IPS-11a (cell line): ENCODE results near the gene PGP.
"Not testable (repeated sequence)": the region's sequence is repeated elsewhere in the genome, so short reads cannot be mapped to it uniquely, and the experiment has no call there.

Source experiments
- H3K4me3 ChIP-seq: one replicate; pipeline ENCODE4 v1.5.1; 2013; ENCODE audit warnings: low read depth, low read length, control low read depth

The PGP gene

DNA sequence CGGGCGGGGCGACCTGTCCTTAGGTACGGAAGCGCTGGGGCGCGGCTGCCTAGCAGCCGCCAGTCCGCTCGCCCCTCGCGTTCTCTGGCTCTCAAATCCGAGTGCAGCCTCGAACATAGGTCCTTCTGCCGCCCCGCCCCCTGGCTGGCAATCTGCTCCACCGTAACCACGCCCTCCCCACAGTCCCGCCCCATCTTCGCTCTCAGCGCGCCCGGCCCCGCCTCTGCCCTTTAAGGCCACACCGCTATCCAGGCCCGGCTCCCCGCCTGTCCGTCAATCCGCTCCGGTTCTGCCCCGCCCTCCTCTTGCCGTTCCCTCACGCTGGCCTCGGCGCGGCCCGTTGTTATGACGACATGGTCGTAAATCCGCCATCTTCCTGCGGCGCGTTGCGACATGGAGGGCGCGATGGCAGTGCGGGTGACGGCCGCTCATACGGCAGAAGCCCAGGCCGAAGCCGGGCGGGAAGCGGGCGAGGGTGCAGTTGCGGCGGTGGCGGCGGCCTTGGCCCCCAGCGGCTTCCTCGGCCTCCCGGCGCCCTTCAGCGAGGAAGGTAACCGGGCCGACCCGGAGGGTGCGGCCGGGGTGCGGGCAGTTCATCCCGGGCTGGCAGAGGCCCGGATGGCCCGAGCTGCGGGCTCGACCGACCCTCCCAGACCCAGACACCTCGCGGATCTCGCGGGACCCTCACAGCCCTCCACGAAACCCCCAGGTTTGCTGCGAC is 8.7 kb upstream of the PGP start, which contains the start of gene E4F1:
Gene E4F1, plus strand, starts transcription at position 371 of the 721 bp plus-strand sequence. Its CDS starts 23 bp downstream, at position 394.
- H3K4me3 ChIP-seq: peak within 1 kb of the TSS; percentile 82

GRCh38 chr16:2216330-2216729 is 1.7 kb upstream of the PGP start:
- H3K4me3 ChIP-seq: no peak overlapping the region

DNA sequence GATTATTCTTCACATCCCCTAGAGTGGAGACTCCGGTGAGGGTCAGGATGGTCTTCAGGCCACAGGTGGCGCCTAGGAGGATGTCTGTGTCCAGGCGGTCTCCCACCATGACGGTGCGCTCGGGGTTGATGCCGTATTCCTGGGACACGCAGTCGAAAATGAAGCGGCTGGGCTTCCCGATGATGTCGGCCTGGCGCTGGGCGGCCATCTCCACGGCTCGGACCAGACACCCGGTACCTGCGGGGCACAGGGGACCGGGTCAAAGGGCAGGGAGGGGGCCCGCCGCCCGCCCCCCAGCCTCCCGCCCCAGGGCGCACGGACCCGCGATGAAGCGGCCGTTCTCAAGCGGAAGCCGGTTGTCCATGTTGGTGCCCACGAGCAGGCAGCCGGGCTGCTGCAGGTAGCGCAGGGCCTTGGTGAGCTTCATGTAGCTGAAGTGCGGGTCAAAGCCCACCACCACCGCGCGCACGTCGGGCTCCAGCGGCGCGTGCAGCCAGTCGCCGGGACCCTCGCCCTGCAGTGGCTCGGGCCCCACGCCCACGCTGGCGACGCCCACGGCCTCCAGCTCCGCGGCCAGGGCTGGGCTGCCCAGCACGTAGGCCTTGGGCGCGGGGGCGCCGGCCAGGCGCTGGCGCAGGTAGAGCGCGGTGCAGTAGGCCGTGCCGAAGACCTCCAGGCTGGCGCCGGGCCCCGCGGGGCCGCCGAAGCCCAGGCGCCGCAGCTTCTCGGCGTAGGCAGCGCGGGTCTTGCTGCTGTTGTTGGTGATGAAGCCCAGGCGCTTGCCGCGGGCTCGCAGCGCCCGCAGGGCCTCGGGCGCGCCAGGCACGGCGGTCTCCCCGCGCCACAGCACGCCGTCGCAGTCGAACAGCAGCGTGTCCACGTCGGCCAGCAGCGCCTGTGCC is 572 bp downstream of the PGP start:
- H3K4me3 ChIP-seq: peak overlapping the region; percentile 90

GRCh38 chr16:2212362-2213324 is 2.0 kb downstream of the PGP start:
- no peak overlapping the region for H3K4me3 ChIP-seq

GRCh38 chr16:2211923-2212347 is 2.7 kb downstream of the PGP start:
- no peak overlapping the region for H3K4me3 ChIP-seq

DNA sequence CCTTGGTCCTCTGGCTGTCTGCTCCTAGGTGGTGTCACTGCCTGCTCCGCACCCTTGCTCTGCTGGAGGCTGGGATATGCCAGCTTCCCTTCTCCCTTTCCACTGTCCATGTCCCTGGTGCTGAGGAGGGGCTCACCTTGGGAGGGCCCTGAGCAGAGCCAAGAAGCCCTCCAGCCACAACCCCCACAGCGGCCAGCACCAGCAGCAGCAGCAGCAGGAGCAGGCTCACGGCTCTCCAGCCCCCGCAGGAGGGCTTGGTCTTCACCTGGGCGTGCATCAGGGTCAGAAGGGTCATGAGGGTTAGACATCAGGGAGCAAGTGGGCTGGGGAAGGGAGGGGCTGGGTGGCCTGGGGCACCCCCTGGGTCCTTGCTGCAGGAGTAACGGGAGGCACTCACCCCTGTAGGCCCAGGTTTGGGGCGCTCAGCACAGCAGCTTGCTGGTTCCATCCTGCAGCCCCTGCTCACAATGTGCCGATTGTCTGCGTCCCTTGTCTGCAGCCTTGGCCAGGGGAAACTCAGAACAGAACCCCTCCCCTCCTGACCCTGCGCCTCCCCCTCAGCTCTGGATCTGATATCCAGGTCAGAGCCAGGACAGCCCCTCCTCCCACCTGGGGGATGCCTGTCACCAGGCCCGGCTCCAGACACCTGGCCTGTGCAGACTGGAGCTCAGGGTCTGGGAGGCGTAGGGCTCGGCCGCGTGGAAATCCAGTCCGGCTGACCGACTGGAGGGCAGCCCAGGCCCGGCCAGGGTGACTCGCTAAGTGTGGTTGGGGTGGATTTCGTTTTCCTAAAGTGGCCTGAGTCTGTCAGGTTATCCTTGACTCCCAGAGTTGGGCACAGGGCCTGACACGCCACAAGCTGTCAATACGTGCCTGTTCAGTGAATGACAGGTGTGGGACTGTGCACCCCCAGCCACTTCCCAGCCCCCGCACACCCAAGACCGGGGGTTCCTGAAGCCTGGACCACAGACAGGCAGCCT is 4.0 kb downstream of the PGP start, which contains the start of gene BRICD5:
Gene BRICD5, minus strand, starts transcription at position 478 of the 980 bp plus-strand sequence. Its CDS starts 30 bp downstream, at position 448.
- H3K4me3 ChIP-seq: no peak within 1 kb of the TSS

DNA sequence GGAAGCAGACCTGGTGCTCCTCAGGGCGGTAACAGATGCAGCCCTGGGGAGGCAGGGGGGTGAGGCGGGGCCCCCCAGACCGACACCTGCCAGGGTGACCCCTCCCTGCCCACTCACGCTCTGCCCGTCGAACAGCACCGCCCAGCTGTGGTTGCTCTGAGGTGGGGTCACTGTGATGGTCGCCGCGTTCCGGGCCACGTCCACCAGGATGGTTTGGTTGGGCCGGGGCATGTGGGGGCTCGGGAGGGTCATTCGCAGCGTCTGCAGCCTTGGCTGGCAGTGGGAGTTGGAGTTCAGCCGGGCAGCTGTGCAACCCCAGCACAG is 4.7 kb downstream of the PGP start:
- H3K4me3 ChIP-seq: no peak overlapping the region

DNA sequence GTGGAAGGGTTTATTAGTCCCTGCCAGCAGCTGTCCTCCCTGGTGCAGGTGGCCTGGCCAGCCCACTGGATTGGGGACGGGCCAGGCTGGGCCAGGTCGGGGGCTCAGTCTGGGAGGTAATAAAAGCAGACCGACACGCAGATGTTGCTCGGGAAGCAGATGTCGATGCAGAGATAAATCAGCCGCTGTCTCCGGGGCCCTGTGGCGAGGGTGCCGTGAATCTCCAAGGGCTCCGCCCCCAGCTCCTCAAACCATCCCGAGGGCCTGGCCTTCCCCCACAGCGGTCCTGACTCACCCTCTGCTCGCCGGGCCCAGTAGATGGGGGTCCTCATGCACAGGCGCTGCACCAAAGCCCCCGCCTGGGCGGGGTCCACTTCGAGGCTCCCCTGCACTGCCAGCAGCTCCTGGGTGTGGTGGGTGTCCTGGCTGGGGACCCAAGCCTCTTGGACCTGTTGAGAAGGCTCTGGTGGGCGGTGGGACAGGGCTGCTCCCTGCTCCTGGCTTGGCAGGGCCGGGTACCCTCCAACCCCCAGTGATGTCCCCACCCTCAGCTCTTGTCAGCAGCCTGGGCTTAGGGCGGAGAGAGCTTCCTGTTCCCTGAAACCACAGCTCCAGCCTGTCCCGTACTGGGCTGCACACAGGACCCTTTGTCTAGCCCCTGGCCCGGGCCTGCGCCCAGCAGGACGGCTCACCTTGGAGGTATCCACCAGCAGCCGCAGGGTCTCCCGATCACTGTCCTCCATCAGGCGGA is 5.2 kb downstream of the PGP start:
- H3K4me3 ChIP-seq: no peak overlapping the region

DNA sequence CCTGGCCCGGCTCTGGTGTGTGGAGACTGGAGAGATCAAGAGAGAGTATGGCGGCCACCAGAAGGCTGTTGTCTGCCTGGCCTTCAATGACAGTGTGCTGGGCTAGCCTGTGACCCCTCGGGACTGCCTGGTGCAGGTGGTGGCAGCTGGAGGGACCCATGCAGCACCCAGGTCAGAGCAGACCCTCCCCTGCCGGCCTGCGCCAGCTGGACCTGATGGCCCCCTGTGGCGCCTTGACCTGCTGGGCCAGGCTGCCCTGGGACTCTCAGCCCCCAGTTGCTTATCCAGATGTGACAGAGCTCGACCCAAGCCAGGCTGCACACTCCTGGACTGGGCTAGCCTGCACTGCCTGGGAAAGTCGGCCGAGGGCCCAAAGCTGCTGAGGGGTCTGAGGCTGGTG is 5.9 kb downstream of the PGP start:
- no peak overlapping the region for H3K4me3 ChIP-seq

GRCh38 chr16:2208308-2208707 is 6.3 kb downstream of the PGP start:
- no peak overlapping the region for H3K4me3 ChIP-seq

GRCh38 chr16:2207872-2208271 is 6.8 kb downstream of the PGP start:
- no peak overlapping the region for H3K4me3 ChIP-seq

DNA sequence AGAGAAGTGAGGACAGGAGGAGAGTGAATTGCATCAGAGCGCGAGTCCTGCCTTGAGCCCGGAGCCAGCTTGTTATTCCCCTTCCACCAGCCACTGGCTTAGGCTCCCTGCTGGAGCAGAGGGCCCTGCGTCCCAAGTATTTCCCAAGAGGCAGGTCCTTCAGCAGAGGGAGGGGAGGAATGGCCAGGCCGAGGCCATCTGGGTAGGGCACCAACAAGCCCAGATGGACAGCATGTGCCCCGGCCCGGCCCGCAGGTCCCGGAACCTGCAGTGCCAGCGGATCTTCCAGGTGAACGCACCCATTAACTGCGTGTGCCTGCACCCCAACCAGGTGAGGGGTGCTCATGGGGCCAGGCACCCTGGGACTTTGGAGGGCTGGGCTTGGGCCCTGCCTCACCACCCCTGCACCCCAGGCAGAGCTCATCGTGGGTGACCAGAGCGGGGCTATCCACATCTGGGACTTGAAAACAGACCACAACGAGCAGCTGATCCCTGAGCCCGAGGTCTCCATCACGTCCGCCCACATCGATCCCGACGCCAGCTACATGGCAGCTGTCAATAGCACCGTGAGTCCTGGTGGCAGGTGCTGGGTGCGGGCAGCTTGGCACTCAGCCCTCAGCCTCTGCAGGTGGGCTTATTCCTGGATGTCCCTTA is 7.7 kb downstream of the PGP start:
- no peak overlapping the region for H3K4me3 ChIP-seq

- peak overlapping the region; percentile 89 for H3K4me3 ChIP-seq
These were observed 8.2 kb downstream of the PGP start for GRCh38 chr16:2206420-2206779.

DNA sequence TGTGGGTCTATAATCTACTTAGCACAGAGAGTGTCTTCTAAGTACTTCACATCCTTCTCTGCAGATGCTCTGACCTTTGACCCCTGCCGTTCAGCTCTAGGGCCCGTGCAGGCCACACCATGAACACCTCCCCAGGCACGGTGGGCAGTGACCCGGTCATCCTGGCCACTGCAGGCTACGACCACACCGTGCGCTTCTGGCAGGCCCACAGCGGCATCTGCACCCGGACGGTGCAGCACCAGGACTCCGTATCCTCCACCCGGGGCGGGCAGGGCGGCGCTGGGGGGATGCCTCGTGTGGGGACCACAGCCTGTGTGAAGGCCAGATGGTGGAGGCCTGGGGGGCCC is 8.7 kb downstream of the PGP start:
- H3K4me3 ChIP-seq: peak overlapping the region; percentile 89

DNA sequence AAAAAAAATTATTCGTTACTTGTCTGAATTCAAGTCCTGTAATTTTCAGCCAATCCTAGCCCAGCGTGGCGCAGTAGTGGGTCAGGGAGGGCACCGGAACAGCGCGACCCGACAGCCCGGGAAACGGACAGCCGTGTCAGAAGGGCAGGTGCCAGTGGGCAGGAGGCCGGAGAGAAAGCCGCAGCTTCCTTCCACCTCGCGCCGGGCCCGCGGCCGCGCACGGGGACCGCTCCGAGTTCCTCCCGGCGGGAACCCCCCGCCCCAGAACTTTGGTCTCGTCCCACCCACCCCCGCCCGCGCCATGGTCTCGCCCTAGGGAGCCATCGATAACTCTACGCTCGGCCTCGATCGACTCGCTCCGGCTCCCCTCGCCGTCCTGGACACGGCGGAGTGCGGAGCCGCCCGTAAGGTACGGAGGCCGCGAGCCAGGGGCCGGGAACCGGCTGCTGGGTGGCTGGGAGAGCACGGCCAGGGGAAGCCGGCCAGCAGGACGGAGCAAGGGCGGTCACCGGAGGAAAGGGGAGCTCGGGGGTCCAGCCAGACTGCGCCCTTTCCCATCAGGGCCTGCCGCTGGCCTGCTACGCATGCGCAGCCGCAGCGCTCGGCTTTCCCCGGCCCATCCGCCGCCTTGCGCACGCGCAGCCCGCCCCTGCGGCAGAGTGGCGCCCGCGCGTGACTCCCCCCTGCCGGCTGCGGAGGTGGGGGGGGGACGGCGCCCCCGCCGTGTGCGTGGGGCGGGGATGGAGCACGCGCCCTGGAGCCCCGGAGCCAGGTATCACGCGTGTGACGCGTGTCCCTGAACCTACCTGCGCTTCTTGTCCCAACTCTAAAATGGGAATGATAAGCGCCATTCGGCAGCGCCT is 9.3 kb downstream of the PGP start, which contains the start of gene MLST8:
Gene MLST8, plus strand, starts transcription at position 351 of the 863 bp plus-strand sequence. CDS start 632 bp downstream, outside the sequence.
- H3K4me3 ChIP-seq: peak within 1 kb of the TSS; percentile 89

GRCh38 chr16:2204416-2205103 is 10.1 kb downstream of the PGP start:
- peak overlapping the region; percentile 89 for H3K4me3 ChIP-seq

GRCh38 chr16:2203119-2203688 is 11.4 kb downstream of the PGP start:
- H3K4me3 ChIP-seq: not testable (repeated sequence)
